M059J (cell line): ENCODE results near the gene SOX15. TPM values are rescaled to one million over a fixed set of nuclear protein-coding genes. Genes with fewer than 3 reads are reported as not detected.
A peak's percentile ranks its signal among the peaks of the same experiment; 100 is the strongest.
"Not testable (repeated sequence)": the region's sequence is repeated elsewhere in the genome, so short reads cannot be mapped to it uniquely, and the experiment has no call there.

ENCODE experiments used
- DNase-seq: peaks from one replicate; pipeline ENCODE4 v3.0.0-alpha.2; 2012; ENCODE audit warnings: low read depth
- total RNA-seq: library from RNA; depleted of rRNA; stranded (reverse); fragments of >200 nt; shearing (Covaris generic); gene quantifications from 2 replicates; pipeline ENCODE4 v1.2.3, GENCODE V29; 2014

The SOX15 gene
- total RNA-seq, 1 experiment from 2014 or later = not detected

DNA sequence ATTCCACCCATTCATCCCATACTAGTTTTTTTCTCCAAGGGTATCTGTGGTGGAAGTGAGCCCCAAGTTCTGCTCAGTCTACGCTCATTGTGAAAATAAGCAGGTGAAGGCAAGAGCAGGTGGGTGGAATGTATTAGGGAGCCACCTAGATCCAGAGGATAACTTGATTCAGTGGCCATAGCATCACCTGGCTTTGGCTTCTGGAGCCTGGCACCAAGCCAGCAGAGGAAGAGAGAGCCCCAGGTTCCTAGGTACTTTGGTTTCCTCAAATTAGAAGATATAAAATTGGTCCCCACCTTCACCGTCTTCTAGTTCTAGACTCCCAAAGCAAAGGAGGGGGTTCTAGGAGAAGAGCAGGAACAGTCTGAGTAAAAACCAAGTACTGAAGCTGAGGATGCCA lies 20.7 kb upstream of the SOX15 start:
- no peak for DNase-seq

DNA sequence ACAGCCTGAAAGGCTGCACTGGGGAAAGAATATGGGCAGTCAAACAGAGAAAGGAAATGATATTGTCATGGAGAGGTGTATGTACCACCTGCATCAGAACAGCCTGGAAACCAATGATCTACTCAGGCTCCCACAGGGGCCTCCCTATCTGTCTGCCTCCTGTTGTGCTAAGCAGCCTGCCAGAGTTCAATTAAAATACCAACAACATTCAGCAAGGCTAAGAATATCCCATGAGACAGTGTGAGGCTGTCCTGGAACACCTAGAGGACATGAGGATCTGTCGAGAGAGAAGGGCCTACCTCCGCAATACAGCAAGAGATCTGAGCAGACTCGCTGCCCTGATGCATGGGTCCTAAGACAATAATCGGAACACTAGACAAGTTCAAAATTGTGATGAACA lies 16.4 kb upstream of the SOX15 start:
- no peak for DNase-seq

DNA sequence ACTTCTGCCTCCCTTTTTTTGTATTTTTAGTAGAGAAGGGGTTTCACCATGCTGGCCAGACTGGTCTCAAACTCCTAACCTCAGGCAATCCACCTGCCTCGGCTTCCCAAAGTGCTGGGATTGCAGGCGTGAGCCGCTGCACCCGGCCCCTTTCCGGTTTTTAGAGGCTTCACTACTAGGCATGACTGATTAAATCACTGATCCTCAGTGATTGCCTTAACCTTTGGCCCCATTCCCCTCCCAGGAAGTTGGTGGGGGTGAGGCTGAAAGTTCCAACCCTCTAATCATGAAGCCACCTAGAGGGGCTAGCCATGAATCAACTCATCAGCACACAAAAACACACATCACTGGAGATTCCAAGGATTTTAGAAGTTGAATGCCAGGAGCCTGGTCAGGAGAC lies 7.7 kb upstream of the SOX15 start:
- not testable (repeated sequence) for DNase-seq

GRCh38 chr17:7593296-7593695 lies 3.4 kb upstream of the SOX15 start:
- DNase-seq = no peak

DNA sequence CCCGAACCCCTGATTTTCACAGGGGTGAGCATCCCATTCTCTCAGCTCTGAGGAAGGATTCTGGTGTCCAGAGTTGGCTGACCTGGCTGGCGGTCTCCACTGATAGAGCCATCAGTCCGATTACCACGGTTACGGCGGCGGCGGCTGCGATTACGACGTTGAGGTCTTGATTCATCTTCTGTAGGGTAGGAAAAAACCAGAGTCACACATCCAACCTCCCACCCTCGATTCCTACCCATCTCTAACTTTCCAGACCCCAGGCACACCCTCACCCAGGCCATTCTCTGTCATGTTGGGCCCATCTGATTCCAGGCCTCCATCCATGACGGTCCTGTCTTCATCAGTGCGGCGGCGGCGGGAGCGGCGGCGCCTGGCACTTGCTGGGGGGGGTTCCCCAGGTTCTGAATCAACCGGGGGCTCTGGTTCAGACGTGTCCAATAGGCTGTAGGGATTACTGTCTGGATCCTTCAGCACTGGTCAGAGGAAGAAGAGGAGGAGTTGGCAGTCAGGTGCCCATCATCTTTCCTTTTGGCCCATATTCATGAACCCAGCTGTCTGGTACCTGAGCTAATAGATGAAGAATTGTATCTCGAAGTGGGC lies 2.6 kb upstream of the SOX15 start:
- no peak for DNase-seq

GRCh38 chr17:7591596-7591995 lies 1.7 kb upstream of the SOX15 start:
- DNase-seq = no peak

- peak; percentile 72 for DNase-seq
These were observed 849 bp upstream of the SOX15 start for GRCh38 chr17:7590743-7591142.

- DNase-seq = no peak
These were observed 558 bp downstream of the SOX15 start for GRCh38 chr17:7589204-7589868.

DNA sequence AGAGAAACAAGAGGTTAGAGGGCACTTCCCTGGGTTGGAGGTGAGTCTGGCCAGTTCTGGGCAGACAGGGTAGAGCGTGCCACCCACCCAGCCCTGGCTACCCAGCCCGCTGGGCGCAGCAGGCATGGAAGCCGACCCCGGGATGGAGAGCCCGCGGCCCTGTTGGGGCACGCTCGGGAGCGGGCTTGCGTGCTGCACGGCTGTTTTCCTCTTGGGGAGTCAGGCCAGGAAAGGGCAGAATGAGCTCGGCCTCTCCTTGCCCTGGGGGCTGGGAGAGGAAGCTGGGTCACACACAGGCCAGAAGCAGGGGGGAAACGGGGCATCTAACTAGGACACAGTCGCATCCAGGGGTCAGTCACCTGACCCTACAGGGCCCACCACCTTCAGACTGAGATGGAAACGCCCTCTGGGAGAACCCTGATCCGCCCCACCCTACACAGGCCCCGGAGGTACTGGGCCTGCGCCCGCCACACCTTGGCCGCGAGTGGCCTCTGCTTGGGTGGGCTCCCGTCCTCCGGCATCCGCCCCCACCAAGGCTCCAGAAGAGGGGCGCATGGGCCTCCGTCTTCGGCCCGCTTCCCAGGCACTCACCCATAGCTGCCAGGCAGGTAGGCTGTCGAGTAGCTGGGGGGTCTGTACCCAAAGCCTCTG lies 1.2 kb downstream of the SOX15 start:
- no peak for DNase-seq

- DNase-seq = peak; percentile 91
These were observed 2.3 kb downstream of the SOX15 start for GRCh38 chr17:7587420-7588151.

DNA sequence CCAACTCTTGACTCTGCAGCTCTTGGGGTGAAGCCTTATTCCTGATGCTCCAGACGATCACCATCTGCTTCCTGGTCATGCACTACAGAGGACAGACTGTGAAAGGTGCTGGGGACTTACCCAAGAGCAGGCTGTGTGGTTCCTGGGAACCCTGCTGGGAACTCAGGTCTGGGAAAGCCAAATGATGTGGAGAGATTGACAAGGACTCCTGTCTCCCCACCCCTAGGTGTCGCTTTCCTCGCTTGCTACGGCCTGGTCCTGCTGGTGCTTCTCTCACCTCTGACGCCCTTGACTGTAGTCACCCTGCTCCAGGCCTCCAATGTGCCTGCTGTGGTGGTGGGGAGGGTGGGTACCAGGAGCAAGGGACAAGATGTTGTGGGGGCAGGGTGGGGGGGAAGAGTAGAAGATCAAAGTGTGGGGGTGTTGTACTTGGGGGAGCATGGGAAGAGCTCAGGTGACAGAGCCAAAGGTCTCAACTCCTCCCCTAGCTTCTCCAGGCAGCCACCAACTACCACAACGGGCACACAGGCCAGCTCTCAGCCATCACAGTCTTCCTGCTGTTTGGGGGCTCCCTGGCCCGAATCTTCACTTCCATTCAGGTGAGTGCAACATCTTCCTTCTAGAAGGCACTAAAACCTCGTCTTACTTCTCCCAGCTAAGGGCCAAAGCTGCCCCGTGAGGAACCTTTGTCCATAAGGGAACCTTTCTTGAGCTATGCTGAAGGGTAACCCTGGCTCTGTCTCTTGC lies 3.0 kb downstream of the SOX15 start:
- no peak for DNase-seq

GRCh38 chr17:7583253-7584109 lies 6.4 kb downstream of the SOX15 start, which contains the start of gene MPDU1:
TSS of gene MPDU1 (plus strand) at chr17:7583852. CDS start at chr17:7583863, 11 bp downstream.
- DNase-seq = peak; percentile 90

DNA sequence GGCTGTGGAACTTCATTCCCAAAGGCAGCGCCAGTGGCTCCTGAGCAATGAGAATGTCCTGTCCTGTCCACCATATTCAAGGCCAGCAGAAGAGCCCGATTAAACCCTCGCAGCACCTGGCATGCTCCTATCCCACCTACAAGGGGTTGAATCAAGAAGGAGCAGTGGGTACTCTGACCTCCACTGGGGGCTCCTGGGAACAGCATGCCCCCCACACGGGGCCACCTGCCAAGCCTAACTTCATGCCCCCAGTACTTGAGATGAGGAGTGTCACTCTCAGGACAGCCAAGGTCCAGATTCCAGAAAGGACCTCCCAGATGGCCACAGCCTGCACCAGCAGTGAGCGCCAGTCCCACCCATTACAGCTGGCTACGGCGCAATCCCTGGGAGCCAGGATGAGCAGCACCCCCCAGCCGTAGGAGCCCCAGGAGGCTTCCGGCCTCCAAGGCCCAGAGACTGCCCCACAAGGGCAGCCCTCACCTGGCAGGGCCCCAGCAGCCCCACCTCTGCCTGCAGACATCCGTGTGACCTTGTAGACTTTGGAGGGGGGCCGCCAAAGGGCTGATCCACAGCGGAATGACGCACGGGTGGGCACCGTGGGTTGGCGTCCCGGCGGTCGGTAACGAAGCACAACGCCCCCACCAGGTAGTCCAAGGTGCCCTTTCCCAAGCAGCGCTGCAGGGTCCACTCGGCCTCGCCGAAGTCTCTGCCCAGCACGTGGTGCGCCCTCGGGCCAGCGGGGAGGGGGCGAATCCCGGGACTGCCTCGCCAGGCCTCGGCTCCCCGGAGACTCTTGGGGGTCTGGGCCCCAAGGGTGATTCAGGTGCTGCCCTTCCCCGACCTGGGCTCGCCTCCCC lies 7.3 kb downstream of the SOX15 start:
- DNase-seq = no peak

DNA sequence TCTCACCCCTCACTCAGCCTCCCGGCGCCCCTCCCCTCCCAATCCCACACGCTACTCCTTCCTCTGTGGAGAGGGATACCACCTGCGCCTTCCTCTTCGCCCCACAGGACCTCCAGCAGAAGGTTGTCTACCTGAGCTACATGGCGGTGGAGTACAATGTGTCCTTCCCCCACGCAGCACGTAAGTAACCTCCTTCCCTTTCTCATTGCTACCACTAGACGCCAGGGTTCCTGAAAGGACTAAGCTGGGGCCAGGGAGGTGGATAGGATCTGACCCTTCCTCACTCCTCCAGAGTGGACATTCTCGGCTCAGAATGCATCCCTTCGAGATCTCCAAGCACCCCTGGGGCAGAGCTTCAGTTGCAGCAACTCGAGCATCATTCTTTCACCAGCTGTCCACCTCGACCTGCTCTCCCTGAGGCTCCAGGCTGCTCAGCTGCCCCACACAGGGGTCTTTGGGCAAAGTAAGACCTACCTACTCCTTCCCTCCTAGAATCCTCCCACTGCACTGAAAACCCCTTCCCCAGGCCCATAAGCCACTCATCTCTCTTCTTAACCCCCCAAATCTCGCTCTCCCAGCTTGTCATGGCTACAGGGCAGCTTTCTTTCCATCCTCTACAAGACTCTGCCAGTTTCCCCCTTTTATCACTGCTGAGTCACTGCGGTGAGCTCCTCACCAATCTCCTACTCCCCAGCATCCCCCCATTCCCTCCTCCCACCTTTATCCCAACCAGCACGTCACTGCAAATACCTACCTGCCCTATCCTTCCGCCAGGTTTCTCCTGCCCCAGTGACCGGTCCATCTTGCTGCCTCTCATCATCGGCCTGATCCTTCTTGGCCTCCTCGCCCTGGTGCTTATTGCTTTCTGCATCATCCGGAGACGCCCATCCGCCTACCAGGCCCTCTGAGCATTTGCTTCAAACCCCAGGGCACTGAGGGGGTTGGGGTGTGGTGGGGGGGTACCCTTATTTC lies 9.0 kb downstream of the SOX15 start:
- DNase-seq = no peak

GRCh38 chr17:7579834-7580603 lies 9.9 kb downstream of the SOX15 start:
- DNase-seq = no peak

- DNase-seq = peak; percentile 95
These were observed 10.7 kb downstream of the SOX15 start, which contains the start of gene CD68 for GRCh38 chr17:7579001-7579833. TSS of gene CD68 (plus strand) at chr17:7579638. CDS start at chr17:7579678, 40 bp downstream.
